ENCODE data around the gene OR2T2. TPM values are rescaled to one million over a fixed set of nuclear protein-coding genes. Genes with fewer than 3 reads are reported as not detected.
"Not testable (repeated sequence)": the region's sequence is repeated elsewhere in the genome, so short reads cannot be mapped to it uniquely, and the experiment has no call there.

OR2T2 gene
- total RNA-seq, 2 experiments from 2014 or later, result not detected

- CTCF ChIA-PET; H3K9me3 Mint-ChIP-seq (ENCODE audit: low read depth); ATAC-seq; H3K27ac Mint-ChIP-seq; H3K36me3 Mint-ChIP-seq; H3K4me3 Mint-ChIP-seq; H3K27me3 Mint-ChIP-seq; H3K4me1 Mint-ChIP-seq; DNase-seq: not testable (repeated sequence)
These were observed 6.8 kb upstream of the OR2T2 start for GRCh38 chr1:248438668-248439067.

DNA sequence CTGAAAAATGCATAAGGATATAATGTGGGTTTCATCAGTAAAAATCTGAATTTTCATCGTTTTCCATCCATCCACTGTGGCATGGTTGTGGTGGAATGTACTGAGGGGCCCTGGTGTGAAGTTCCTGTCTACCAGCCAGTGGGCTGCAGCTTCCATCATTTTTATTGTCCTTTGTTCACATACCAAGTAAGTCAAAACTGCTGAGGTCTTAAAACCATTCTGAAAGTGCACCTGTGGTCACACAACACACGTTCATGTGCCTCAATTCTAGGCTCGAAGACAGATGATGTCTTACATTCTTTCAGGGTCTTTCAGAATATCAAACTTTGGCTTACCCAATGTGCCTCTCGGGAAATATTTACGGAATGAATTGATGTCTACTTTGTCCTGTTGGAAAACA lies 6.2 kb upstream of the OR2T2 start:
- not testable (repeated sequence) for H3K27ac Mint-ChIP-seq, H3K36me3 Mint-ChIP-seq

DNA sequence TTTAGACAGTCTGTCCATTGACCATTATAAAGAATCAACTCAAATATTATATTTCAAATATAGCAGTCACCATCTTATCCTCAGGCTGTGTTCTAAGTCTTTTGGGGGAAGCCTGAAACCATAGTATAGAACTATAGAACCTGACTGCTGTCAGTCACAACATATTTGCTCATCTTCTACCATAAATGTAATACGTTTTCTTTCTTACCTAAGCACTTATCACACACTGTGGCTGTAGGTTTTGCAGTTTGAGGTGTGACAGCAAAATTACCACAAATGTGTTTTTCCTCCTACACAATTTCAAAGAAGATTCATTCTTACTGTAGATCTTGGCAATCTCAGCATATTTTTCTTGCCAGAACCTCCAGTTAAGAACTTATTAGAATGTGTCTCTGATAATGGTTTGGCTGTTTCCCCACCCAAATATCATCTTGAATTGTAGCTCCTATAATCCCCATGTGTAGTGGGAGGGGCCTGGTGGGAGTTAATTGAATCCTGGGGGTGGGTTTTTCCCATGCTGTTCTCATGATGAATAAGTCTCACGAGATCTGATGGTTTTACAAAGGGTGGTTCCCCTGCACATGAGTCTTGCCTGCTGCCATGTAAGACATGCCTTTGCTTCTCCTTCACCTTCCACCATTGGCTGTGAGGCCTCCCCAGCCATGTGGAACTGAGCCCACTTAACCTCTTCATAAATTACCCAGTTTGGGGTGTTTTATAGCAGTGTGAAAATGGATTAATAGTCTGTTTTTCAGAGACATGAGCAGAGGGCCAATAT lies 2.7 kb upstream of the OR2T2 start:
- CTCF ChIA-PET, H3K27me3 Mint-ChIP-seq: not testable (repeated sequence)

More for the DNA sequence above, 6.2 kb upstream of the OR2T2 start:
- CTCF ChIA-PET; H3K9me3 Mint-ChIP-seq (ENCODE audit: low read depth); DNase-seq; H3K4me3 Mint-ChIP-seq; ATAC-seq; H3K4me1 Mint-ChIP-seq; H3K27me3 Mint-ChIP-seq: not testable (repeated sequence)

GRCh38 chr1:248444603-248445002 lies 834 bp upstream of the OR2T2 start:
- H3K4me1 Mint-ChIP-seq; H3K27me3 Mint-ChIP-seq; ATAC-seq; H3K27ac Mint-ChIP-seq; H3K9me3 Mint-ChIP-seq (ENCODE audit: low read depth); DNase-seq; H3K4me3 Mint-ChIP-seq; H3K36me3 Mint-ChIP-seq; CTCF ChIA-PET: not testable (repeated sequence)

More for the DNA sequence above, 2.7 kb upstream of the OR2T2 start:
- H3K36me3 Mint-ChIP-seq; ATAC-seq; H3K4me3 Mint-ChIP-seq; DNase-seq; H3K27ac Mint-ChIP-seq; H3K4me1 Mint-ChIP-seq; H3K9me3 Mint-ChIP-seq (ENCODE audit: low read depth): not testable (repeated sequence)

DNA sequence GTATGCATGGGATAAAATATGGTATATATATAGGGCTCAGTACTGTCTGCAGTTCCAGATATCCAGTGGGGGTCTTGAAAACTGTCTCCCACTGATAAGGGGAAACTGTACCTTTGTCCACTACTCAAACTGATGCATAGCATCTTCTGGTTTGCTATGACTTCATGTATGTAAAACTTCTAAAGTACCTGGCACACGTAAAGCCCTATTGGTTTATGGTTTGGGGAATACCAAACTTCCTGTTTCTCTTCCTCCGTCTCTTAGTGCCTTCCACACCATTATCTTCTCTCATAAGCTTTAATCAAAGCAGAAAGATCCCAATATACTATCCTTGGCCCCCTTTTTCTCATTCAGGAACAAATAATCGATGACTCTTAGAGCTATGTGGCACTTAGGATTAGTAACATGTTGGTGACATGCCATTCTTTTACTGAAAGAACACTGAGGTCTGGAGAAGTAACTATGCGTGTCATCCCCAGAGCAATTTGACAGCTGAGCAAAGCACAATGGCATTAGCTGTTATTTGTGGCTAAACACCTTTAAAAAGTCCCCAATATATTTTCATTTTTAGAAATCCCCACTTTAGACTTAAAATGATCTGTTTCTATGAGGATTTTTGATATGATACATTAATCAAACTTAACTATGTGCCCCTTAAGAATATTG lies 3.1 kb downstream of the OR2T2 start:
- ATAC-seq, CTCF ChIA-PET, H3K4me1 Mint-ChIP-seq: not testable (repeated sequence)

DNA sequence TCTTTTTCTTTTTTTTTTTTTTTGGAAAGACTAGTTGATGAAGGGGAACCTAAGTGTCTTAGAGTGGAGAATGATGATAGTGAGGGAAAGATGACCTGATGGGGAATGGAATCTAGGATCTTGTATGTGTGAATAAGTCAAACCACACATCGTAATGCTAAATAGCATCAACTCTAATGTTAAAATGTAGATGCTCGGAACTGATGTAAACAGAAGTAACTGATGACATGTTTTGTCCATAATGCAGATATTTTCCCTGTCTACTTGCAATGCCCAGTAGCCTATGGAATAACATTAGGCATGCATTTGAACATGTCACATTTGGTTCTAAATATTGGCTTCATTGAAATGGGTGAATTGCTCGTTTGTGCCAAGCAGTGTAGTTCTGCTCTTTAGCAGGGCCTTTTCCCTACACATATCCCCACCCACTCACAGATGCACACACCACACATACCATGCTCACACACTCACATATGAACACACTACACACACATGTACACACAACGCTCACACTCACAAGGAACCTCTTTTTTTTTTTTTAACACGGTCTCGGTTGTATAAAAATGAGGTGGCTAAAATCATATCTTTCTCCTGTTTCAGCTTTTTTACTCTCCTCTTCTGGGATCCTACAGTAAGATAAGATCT lies 4.5 kb downstream of the OR2T2 start:
- CTCF ChIA-PET; DNase-seq; H3K9me3 Mint-ChIP-seq (ENCODE audit: low read depth); ATAC-seq; H3K27ac Mint-ChIP-seq; H3K27me3 Mint-ChIP-seq; H3K4me3 Mint-ChIP-seq; H3K36me3 Mint-ChIP-seq; H3K4me1 Mint-ChIP-seq: not testable (repeated sequence)

More for the DNA sequence above, 3.1 kb downstream of the OR2T2 start:
- not testable (repeated sequence) for H3K4me3 Mint-ChIP-seq; H3K27ac Mint-ChIP-seq; DNase-seq; H3K27me3 Mint-ChIP-seq; H3K36me3 Mint-ChIP-seq; H3K9me3 Mint-ChIP-seq (ENCODE audit: low read depth)

GRCh38 chr1:248450466-248451145 lies 5.2 kb downstream of the OR2T2 start:
- H3K27me3 Mint-ChIP-seq; H3K4me3 Mint-ChIP-seq; H3K4me1 Mint-ChIP-seq; DNase-seq; H3K27ac Mint-ChIP-seq; ATAC-seq; CTCF ChIA-PET; H3K36me3 Mint-ChIP-seq; H3K9me3 Mint-ChIP-seq (ENCODE audit: low read depth): not testable (repeated sequence)

GRCh38 chr1:248453619-248454018 lies 8.2 kb downstream of the OR2T2 start:
- ATAC-seq; H3K36me3 Mint-ChIP-seq; H3K27me3 Mint-ChIP-seq; H3K27ac Mint-ChIP-seq; H3K9me3 Mint-ChIP-seq (ENCODE audit: low read depth); DNase-seq; H3K4me3 Mint-ChIP-seq; H3K4me1 Mint-ChIP-seq; CTCF ChIA-PET: not testable (repeated sequence)

DNA sequence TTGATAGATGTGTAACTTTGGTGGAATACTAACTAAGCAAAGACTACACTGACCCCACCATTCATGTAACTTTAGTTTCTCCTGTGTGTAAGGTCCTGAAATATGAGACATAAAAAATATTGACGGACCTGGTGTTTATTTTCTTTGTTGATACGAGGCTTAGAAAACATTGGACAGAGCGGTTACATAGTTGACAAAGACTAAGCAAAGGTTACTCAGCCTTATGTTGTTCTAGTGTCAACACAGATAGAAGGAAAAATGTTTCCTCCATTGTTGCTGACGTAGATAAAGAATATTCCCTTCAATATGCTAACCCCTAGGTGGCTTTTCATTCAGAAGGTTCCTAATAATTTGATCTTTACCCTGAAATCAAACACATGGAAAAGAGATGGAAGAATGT lies 9.6 kb downstream of the OR2T2 start:
- H3K27ac Mint-ChIP-seq; H3K4me3 Mint-ChIP-seq; ATAC-seq; CTCF ChIA-PET; DNase-seq; H3K9me3 Mint-ChIP-seq (ENCODE audit: low read depth); H3K27me3 Mint-ChIP-seq; H3K4me1 Mint-ChIP-seq; H3K36me3 Mint-ChIP-seq: not testable (repeated sequence)

DNA sequence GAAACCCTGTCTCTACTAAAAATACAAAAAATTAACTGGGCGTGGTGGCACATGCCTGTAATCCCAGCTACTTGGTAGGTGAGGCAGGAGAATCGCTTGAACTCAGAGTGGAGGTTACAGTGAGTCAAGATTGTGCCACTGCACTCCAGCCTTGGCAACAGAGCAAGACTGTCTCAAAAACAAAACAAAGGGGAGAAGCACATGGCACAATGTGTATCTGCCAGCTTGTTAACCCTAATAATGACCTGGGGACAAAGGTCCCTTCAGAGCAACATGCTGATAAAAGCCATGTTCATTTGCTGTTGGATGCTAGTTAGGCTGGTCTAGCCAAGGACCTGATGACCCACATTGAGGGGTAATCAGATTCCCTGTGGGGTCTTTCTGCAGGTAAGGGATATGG lies 11.2 kb downstream of the OR2T2 start:
- CTCF ChIA-PET; H3K9me3 Mint-ChIP-seq (ENCODE audit: low read depth); H3K4me3 Mint-ChIP-seq; H3K27me3 Mint-ChIP-seq; H3K27ac Mint-ChIP-seq; ATAC-seq; H3K4me1 Mint-ChIP-seq; H3K36me3 Mint-ChIP-seq; DNase-seq: not testable (repeated sequence)

- H3K9me3 Mint-ChIP-seq (ENCODE audit: low read depth); H3K27me3 Mint-ChIP-seq; ATAC-seq; H3K36me3 Mint-ChIP-seq; CTCF ChIA-PET; DNase-seq; H3K27ac Mint-ChIP-seq; H3K4me1 Mint-ChIP-seq; H3K4me3 Mint-ChIP-seq: not testable (repeated sequence)
These were observed 13.7 kb downstream of the OR2T2 start for GRCh38 chr1:248459117-248459516.

- CTCF ChIA-PET, result no interaction called here
- H3K27me3 Mint-ChIP-seq, result no peaks in the 10 kb centered on the region
These were observed 25.7 kb downstream of the OR2T2 start for GRCh38 chr1:248471154-248471553.

DNA sequence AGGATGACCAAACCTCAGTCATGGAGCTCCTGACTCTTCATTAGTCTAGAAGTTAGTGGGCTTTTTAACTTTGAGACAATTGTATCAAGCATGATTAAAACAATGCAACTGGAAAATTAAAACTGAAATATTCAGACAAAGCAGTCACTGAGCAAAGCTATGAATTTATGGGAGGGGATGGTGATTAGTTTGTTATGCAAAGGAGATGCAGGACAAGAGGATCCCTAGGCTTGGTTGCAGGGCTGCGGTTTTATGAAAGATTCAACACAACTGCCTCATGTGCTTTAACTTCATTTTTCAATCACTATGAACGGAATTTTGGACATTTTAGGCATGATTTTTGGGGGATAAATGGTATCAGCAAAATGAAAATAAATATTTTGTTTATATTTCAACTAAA lies 26.7 kb downstream of the OR2T2 start:
- H3K4me3 Mint-ChIP-seq; H3K27me3 Mint-ChIP-seq; DNase-seq; H3K36me3 Mint-ChIP-seq; H3K4me1 Mint-ChIP-seq; H3K27ac Mint-ChIP-seq; CTCF ChIA-PET; H3K9me3 Mint-ChIP-seq (ENCODE audit: low read depth); ATAC-seq: not testable (repeated sequence)

More at GRCh38 chr1:248471154-248471553, 25.7 kb downstream of the OR2T2 start:
- Mint-ChIP-seq H3K4me1 (no peaks in the 10 kb centered on the region), H3K36me3 (no peaks in the 10 kb centered on the region), H3K4me3 (no peak overlapping the region), H3K27ac (no peak overlapping the region), H3K9me3 (ENCODE audit: low read depth) (no peaks in the 10 kb centered on the region)
- DNase-seq (no peak), ATAC-seq (no peak)
